IMR-90 (cell line): ENCODE results near the gene C6orf141. TPM values are rescaled to one million over a fixed set of nuclear protein-coding genes. Genes with fewer than 3 reads are reported as not detected.

Experiments
- ATAC-seq: fragments of 200-7000 bp; cut with Tn5 transposase; 2 replicates; pipeline ENCODE4 v1.9.1; 2020; ENCODE audit warnings: low read depth, mild to moderate bottlenecking, moderate library complexity
- BruUV-seq: library from RNA; stranded (reverse); fragments of 400-500 nt; replicated peaks from 2 replicates; lab custom pipeline; 2021; lab: Mats Ljungman, UMichigan
- CTCF ChIA-PET: fragments of 300-600 bp; formaldehyde crosslinking; extraction: SDS; loops from one replicate; lab custom pipeline; 2021; ENCODE audit warnings: antibody characterized with exemption; lab: Yijun Ruan, JAX
- POLR2A ChIA-PET: fragments of 300-600 bp; sonication (Branson Sonifier 250); formaldehyde crosslinking; loops from one replicate; lab custom pipeline; 2022; ENCODE audit warnings: antibody characterized with exemption; ENCODE audit not compliant: unreplicated experiment; lab: Charles Lee
- DNase-seq: peaks from one replicate; pipeline ENCODE4 v3.0.0; 2013
- H2AFZ ChIP-seq: replicated peaks from 2 replicates; pipeline ENCODE3; 2013; ENCODE audit warnings: low read length, mild to moderate bottlenecking; ENCODE audit not compliant: poor library complexity
- H2AK5ac ChIP-seq: 2 replicates; pipeline ENCODE4 v1.6.1; 2013; ENCODE audit warnings: low read depth, low read length, inconsistent platforms
- H2AK9ac ChIP-seq: replicated peaks from 2 replicates; pipeline ENCODE3; 2013; ENCODE audit warnings: mild to moderate bottlenecking, low read depth, low read length, moderate library complexity; ENCODE audit not compliant: poor library complexity
- H2BK120ac ChIP-seq: 2 replicates; pipeline ENCODE4 v1.6.1; 2013; ENCODE audit warnings: low read depth, low read length, inconsistent platforms
- H2BK15ac ChIP-seq: 3 replicates; pipeline ENCODE4 v1.6.1; 2013; ENCODE audit warnings: low read depth, low read length, inconsistent platforms
- H2BK20ac ChIP-seq: 2 replicates; pipeline ENCODE4 v1.6.1; 2013; ENCODE audit warnings: low read depth, mild to moderate bottlenecking, inconsistent platforms, low read length, moderate library complexity
- H2BK5ac ChIP-seq: 2 replicates; pipeline ENCODE4 v1.6.1; 2013; ENCODE audit warnings: mild to moderate bottlenecking, low read depth, low read length, inconsistent platforms; ENCODE audit not compliant: poor library complexity, severe bottlenecking
- H3K14ac ChIP-seq: replicated peaks from 2 replicates; pipeline ENCODE4 v1.6.1; 2013; ENCODE audit warnings: low read depth, low read length, inconsistent platforms
- H3K18ac ChIP-seq: 2 replicates; pipeline ENCODE4 v1.6.1; 2013; ENCODE audit warnings: low read depth, low read length, control low read depth
- H3K23ac ChIP-seq: 2 replicates; pipeline ENCODE4 v1.6.1; 2013; ENCODE audit warnings: low read depth, low read length, inconsistent platforms
- H3K27ac ChIP-seq: 2 replicates; pipeline ENCODE4 v1.5.1; 2013; ENCODE audit warnings: mild to moderate bottlenecking, control low read depth, low read length; ENCODE audit not compliant: insufficient read depth
- H3K27me3 ChIP-seq: 2 replicates; pipeline ENCODE4 v1.6.1; 2013; ENCODE audit warnings: low read length; ENCODE audit not compliant: control insufficient read depth, insufficient read depth
- H3K36me3 ChIP-seq: 2 replicates; pipeline ENCODE4 v1.6.1; 2013; ENCODE audit warnings: low read length, mixed read lengths; ENCODE audit not compliant: control insufficient read depth, insufficient read depth
- H3K4ac ChIP-seq: 2 replicates; pipeline ENCODE4 v1.6.1; 2013; ENCODE audit warnings: low read depth, low read length, inconsistent platforms
- H3K4me1 ChIP-seq: 2 replicates; pipeline ENCODE4 v1.6.1; 2013; ENCODE audit warnings: low read length, mixed read lengths; ENCODE audit not compliant: control insufficient read depth, insufficient read depth
- H3K4me2 ChIP-seq: 2 replicates; pipeline ENCODE4 v1.6.1; 2013; ENCODE audit warnings: low read depth, mild to moderate bottlenecking, control low read depth, low read length, moderate library complexity
- H3K4me3 ChIP-seq: 2 replicates; pipeline ENCODE4 v1.5.1; 2013; ENCODE audit warnings: low read depth, mild to moderate bottlenecking, control low read depth, low read length, moderate library complexity; ENCODE audit not compliant: insufficient read depth
- H3K56ac ChIP-seq: 2 replicates; pipeline ENCODE4 v1.6.1; 2013; ENCODE audit warnings: low read length, inconsistent platforms; ENCODE audit not compliant: insufficient read depth; ENCODE audit errors: extremely low read depth
- H3K79me1 ChIP-seq, 2 experiments: 2 replicates each; pipeline ENCODE4 v1.6.1; 2013; ENCODE audit warnings: low read length in 2 of 2, inconsistent platforms in 1 of 2, low read depth in 1 of 2
- H3K9ac ChIP-seq: 2 replicates; pipeline ENCODE4 v1.6.1; 2013; ENCODE audit warnings: low read depth, low read length, control low read depth
- H3K9me1 ChIP-seq: 2 replicates; pipeline ENCODE4 v1.6.1; 2013; ENCODE audit warnings: low read length, inconsistent platforms; ENCODE audit not compliant: insufficient read depth
- H3K9me3 ChIP-seq: 2 replicates; pipeline ENCODE4 v1.6.1; 2013; ENCODE audit warnings: low read length; ENCODE audit not compliant: control insufficient read depth, insufficient read depth
- H4K20me1 ChIP-seq: 2 replicates; pipeline ENCODE4 v1.6.1; 2013; ENCODE audit warnings: low read length, inconsistent platforms; ENCODE audit not compliant: insufficient read depth
- H4K5ac ChIP-seq: 2 replicates; pipeline ENCODE4 v1.6.1; 2013; ENCODE audit warnings: mild to moderate bottlenecking, low read depth, low read length, control low read depth
- H4K8ac ChIP-seq, 2 experiments: 2 replicates each; pipeline ENCODE4 v1.6.1; 2013; ENCODE audit warnings: low read depth in 2 of 2, low read length in 2 of 2, control low read depth in 1 of 2, inconsistent platforms in 1 of 2
- H4K91ac ChIP-seq: 2 replicates; pipeline ENCODE4 v1.6.1; 2013; ENCODE audit warnings: low read depth, low read length, inconsistent platforms; ENCODE audit not compliant: insufficient read depth
- BHLHE40 ChIP-seq: fragments of 150-350 bp; IDR thresholded peaks from 2 replicates; pipeline ENCODE4 v1.6.1; 2016; ENCODE audit warnings: mild to moderate bottlenecking, low read depth, low read length
- CHD1 ChIP-seq: IDR thresholded peaks from 2 replicates; pipeline ENCODE4 v1.6.1; 2012; ENCODE audit warnings: low read depth, low read length, improper control_type of control experiment
- CTCF ChIP-seq: conservative IDR thresholded peaks from 2 replicates; pipeline ENCODE4 v1.5.1; 2012; ENCODE audit warnings: mild to moderate bottlenecking, low read depth, low read length, improper control_type of control experiment
- ELK1 ChIP-seq: fragments of 150-350 bp; IDR thresholded peaks from 2 replicates; pipeline ENCODE4 v1.6.1; 2016; ENCODE audit warnings: low read depth, mild to moderate bottlenecking, low read length, moderate library complexity, borderline replicate concordance
- FOS ChIP-seq: fragments of 150-350 bp; IDR thresholded peaks from 2 replicates; pipeline ENCODE4 v1.6.1; 2016; ENCODE audit warnings: low read depth, low read length
- MAZ ChIP-seq: IDR thresholded peaks from 2 replicates; pipeline ENCODE4 v1.6.1; 2012; ENCODE audit warnings: low read depth, mild to moderate bottlenecking, low read length, improper control_type of control experiment, moderate library complexity, borderline replicate concordance
- MXI1 ChIP-seq: IDR thresholded peaks from 2 replicates; pipeline ENCODE4 v1.6.1; 2012; ENCODE audit warnings: low read depth, mild to moderate bottlenecking, low read length, moderate library complexity, borderline replicate concordance
- POLR2A ChIP-seq: IDR thresholded peaks from 2 replicates; pipeline ENCODE4 v1.6.1; 2012; ENCODE audit warnings: mild to moderate bottlenecking, low read depth, low read length
- RAD21 ChIP-seq: IDR thresholded peaks from 2 replicates; pipeline ENCODE4 v1.6.1; 2012; ENCODE audit warnings: low read length, improper control_type of control experiment
- RFX5 ChIP-seq: IDR thresholded peaks from 2 replicates; pipeline ENCODE4 v1.8.0; 2012; ENCODE audit warnings: low read depth, mild to moderate bottlenecking, low read length, moderate library complexity
- SMC3 ChIP-seq: fragments of 150-350 bp; IDR thresholded peaks from 2 replicates; pipeline ENCODE4 v1.6.1; 2016; ENCODE audit warnings: low read depth, mild to moderate bottlenecking, antibody characterized with exemption, low read length, moderate library complexity
- USF2 ChIP-seq: fragments of 150-350 bp; IDR thresholded peaks from 2 replicates; pipeline ENCODE4 v1.6.1; 2017; ENCODE audit warnings: mild to moderate bottlenecking, antibody characterized with exemption, low read length, low read depth
- WGBS, 2 experiments: methylation state at CpG; one replicate each; pipeline versions ENCODE4 v1.1.5 to v1.1.7; 2013; ENCODE audit warnings: missing lambda C conversion rate in 2 of 2; ENCODE audit not compliant: insufficient read length in 1 of 2; ENCODE audit errors: extremely low coverage in 2 of 2; 5-methylcytosine and 5-hydroxymethylcytosine counted together
- dilution Hi-C: fragments of 300-500 bp; cut with HindIII; formaldehyde crosslinking; loops from one replicate; pipeline ENCODE4 v1.14.3; 2018; ENCODE audit warnings: low sequenced_read_pairs; ENCODE audit not compliant: unreplicated experiment
- in situ Hi-C: fragments of 300-500 bp; cut with MboI; formaldehyde crosslinking; loops from 3 replicates; pipeline ENCODE4 v1.14.3; 2019; ENCODE audit warnings: low sequenced_read_pairs, inconsistent platforms, mixed read lengths
- intact Hi-C: fragments of 100-400 bp; cut with micrococcal nuclease; formaldehyde crosslinking; loops from 2 replicates; pipeline ENCODE4 v1.10.0; 2022
- polyA plus RNA-seq, 3 experiments: library from polyadenylated mRNA; depleted of rRNA; stranded (reverse); fragments of >200 nt; gene quantifications; 2 replicates each; pipeline ENCODE4 v1.2.3, GENCODE V29; 2012; ENCODE audit warnings: low replicate concordance in 1 of 3
- total RNA-seq: library from RNA; depleted of rRNA; stranded (reverse); fragments of >200 nt; gene quantifications from 2 replicates; pipeline ENCODE4 v1.2.3, GENCODE V29; 2012

C6orf141 gene
- total and polyA plus RNA-seq, 2 of the 4 experiments (the other 2 are of a cell fraction): not detected

- Histone ChIP-seq H3K14ac (no peak overlapping the region), H4K5ac (no peak overlapping the region), H2BK20ac (no peak overlapping the region), H3K4me2 (no peak overlapping the region), H3K79me1 (no peaks in the 10 kb centered on the region), H3K4me1 (no peaks in the 10 kb centered on the region), H3K23ac (no peak overlapping the region), H3K18ac (no peak overlapping the region), H3K4me3 (no peak overlapping the region), H3K27me3 (no peaks in the 10 kb centered on the region), H2AFZ (no peak overlapping the region), H2AK9ac (no peak overlapping the region), H2BK15ac (no peak overlapping the region), H3K36me3 (no peaks in the 10 kb centered on the region), H3K9ac (no peak overlapping the region), H3K9me3 (no peaks in the 10 kb centered on the region), H2BK5ac (no peak overlapping the region), H4K20me1 (no peaks in the 10 kb centered on the region), H2BK120ac (no peak overlapping the region), H3K56ac (no peak overlapping the region), H3K9me1 (no peaks in the 10 kb centered on the region), H3K27ac (no peak overlapping the region), H3K4ac (no peak overlapping the region), H4K91ac (no peak overlapping the region), H2AK5ac (no peak overlapping the region), H4K8ac (no peak overlapping the region)
- in situ Hi-C loops (no loop called here), dilution Hi-C loops (no loop called here), intact Hi-C loops (no loop called here)
- ChIA-PET CTCF (no interaction called here), POLR2A (no interaction called here)
- no CpG with 5 or more reads among the region's 1 CpG for WGBS, 2 experiments
- TF ChIP-seq RFX5: no peak
- TF ChIP-seq MAZ: no peak
- TF ChIP-seq USF2: no peak
- TF ChIP-seq CTCF: no peak
- no peak for TF ChIP-seq SMC3
- TF ChIP-seq MXI1: no peak
- no peak for TF ChIP-seq POLR2A
- no peak for TF ChIP-seq BHLHE40
- no peak for TF ChIP-seq FOS
- no peak for TF ChIP-seq RAD21
- TF ChIP-seq ELK1: no peak
- TF ChIP-seq CHD1: no peak
- DNase-seq (no peak), ATAC-seq (no peak)
- BruUV-seq: no TSS peak
Observed at GRCh38 chr6:49576618-49577017, 26.1 kb downstream of the C6orf141 start.
